DMS53 treated with DMSO at 0.1 percent for 48 hours (cell line): ENCODE data around the gene AMDHD2.
A peak's percentile ranks its signal among the peaks of the same experiment; 100 is the strongest.
"Not testable (repeated sequence)": the region's sequence is repeated elsewhere in the genome, so short reads cannot be mapped to it uniquely, and the experiment has no call there.

Source experiments
- DNase-seq: peaks from one replicate; lab custom pipeline; 2025; ENCODE audit not compliant: unreplicated experiment; lab: John Stamatoyannopoulos, UW

The AMDHD2 gene

DNA sequence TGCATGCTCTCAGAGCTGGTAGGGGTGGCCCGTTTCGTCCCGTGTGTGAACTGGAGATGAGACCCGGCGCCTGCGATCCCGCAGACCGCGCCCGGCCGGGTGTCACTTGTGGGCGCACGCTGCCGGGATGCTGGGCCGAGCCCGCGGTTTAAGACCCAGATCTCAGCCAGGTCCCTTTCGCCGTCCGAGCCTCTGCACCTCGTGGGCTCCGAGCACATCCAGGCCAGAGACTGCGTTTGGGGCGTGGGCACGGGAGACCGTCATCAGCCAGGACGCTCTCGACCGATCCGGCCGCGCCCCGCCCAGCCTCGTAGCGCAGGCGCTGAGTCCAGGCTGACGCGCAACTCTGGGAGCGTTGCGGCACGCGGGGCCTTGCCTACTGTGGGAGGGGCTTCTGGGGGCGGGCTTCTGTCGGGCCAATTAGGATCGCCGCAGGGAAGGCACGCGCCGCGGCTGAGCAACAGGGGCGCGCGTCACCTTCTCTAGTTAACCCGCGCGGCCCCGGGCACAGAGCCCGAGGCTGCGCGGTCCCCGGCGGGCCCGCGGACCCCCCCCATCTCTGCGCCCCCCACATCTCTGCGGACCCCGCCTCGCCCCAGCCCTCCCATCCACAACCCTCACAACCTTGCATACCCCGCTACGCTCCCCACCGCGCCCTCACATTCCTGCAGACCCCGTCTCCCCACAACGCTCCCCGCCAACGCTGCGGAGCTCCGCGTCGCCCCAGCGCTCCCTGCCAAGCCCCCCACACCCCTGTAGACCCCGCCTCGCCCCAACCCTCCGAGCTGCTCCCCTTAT lies 11.7 kb downstream of the AMDHD2 start:
- DNase-seq = peak; percentile 87

DNA sequence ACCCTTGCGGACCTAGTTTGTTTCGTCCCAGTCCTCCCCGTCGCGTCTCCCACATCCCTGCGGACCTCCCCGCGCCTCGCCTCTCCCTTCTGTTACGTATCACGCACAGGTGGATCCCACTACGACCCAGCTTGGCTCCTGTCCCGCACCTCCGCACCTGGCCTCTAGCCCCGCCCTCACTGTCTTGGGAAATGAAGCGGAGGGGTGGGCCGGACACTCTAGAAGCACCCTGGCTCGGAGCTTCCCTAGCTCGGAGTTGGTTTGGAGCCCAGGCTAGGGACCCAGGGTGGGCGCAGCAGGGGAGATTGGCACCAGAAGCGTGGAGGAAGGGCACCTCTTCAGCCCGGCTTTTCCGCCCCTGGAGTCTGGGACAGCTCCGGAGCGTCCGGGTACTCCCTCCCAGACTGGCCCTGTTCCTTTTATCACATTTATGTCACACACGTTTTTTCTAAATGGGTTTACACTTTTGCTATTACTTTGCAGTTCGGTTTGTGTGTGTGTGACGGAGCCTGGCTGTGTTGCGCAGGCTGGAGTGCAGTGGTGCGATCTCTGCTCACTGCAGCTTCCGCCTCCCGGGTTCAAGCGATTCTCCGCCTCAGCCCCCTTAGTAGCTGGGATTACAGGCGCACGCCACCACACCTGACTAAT lies 12.4 kb downstream of the AMDHD2 start:
- DNase-seq = peak; percentile 44

GRCh38 chr16:2533142-2533755 lies 13.1 kb downstream of the AMDHD2 start:
- DNase-seq = not testable (repeated sequence)

DNA sequence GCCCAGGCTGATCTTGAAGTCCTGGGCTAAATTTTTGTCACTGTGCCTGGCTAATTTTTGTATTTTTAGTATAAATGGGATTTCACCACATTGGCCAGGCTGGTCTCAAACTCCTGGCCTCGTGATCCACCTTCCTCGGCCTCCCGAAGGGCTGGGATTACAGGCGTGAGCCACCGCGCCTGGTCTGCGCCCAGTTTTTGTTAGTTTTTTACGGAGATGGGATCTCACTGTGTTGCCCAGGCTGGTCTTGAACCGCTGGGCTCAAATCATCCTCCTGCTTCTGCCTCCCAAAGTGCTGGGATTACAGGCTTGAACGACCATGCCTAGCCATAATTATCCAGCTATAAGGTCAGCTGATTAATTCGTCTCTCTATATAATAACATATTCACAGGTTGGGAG lies 13.7 kb downstream of the AMDHD2 start:
- no peak for DNase-seq

- DNase-seq = not testable (repeated sequence)
Measured at GRCh38 chr16:2534335-2534734, 14.2 kb downstream of the AMDHD2 start.

- DNase-seq = no peak
Measured at GRCh38 chr16:2535625-2536013, 15.4 kb downstream of the AMDHD2 start.

GRCh38 chr16:2537451-2538379 lies 17.5 kb downstream of the AMDHD2 start, which contains the start of gene PDPK1:
Gene PDPK1 (plus strand): TSS chr16:2538021. CDS start chr16:2538113, 92 bp downstream.
- DNase-seq = peak; percentile 66

GRCh38 chr16:2539192-2539844 lies 19.1 kb downstream of the AMDHD2 start:
- not testable (repeated sequence) for DNase-seq

DNA sequence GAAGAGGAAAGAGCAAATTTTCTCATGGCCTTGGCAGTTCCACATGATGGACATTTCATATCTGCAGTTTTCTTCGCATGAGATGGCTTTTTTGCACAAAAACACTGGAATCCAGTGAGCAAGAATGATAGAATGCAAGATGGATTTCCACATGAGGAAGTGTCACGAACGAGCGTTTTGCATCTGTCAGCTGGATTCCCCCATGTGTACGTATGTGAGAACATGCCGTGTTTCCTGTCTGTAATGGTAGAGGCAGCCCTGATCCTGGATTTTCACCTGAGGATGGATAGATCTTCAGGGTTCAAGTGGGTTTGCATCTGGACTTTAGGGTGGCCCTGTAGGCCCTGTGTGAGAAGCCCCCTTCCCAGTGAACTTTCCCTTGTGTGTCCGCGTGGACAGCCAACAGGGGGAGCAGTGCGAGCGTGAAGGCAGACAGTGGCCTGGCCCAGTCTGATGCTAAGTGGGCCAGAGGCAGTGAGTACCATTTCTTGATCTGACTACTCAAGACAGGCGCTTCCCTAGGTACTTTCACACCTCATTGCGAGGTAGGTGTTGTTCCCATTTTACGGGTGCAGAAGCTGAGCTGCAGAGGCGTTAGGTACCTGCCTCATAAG lies 19.8 kb downstream of the AMDHD2 start:
- not testable (repeated sequence) for DNase-seq

- not testable (repeated sequence) for DNase-seq
Measured at GRCh38 chr16:2540912-2541311, 20.7 kb downstream of the AMDHD2 start.

DNA sequence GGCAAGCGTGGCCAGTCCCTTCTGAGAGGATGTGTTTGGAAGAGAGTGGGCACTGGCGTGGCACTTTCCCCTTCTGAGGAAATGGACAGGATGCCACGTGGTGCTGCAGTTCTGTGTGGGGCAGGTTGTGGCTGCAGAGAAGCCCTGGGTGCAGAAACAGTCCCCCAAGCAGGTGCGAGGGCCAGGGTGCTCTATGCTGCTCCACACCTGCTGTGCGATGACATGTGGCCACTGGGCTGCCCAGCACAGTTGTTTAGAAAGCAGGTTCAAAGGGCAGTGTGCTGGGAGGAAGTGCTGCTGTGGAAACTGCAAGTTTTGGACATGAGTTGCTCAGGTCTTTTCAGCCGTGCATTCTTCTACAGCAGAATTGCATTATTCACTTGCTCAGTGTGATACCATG lies 21.2 kb downstream of the AMDHD2 start:
- not testable (repeated sequence) for DNase-seq

GRCh38 chr16:2543771-2544170 lies 23.6 kb downstream of the AMDHD2 start:
- not testable (repeated sequence) for DNase-seq

DNA sequence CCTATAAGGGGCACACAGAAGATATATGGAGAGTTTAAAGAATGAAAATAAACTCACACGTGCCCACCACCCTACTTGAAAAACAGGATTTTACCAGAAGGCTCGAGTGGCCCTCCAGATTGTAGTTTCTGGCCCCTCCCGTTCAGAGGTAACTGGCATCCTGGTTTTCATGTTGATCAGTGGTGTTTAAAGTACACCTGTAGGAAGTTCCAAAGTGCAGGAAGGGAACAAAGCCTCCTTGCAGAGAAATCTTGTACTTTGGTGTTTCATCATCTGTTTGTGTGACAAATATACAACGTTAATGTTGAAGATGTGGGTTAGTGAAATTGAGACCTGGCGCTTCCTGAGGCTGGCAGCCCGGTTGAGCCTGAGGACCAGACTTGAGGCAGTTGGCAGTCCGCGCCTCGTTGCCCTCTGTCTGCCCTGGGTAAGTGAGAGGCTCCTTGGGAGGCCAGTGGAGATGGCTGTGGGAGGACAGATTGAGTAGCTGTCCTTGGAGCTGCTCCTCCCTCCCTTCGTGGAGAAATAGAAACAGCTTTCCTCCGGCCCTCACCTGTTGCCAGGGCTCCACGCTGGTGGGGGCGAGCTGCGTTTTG lies 30.2 kb downstream of the AMDHD2 start:
- DNase-seq = not testable (repeated sequence)

- DNase-seq = not testable (repeated sequence)
Measured at GRCh38 chr16:2551420-2551889, 31.3 kb downstream of the AMDHD2 start.

GRCh38 chr16:2554709-2555425 lies 34.7 kb downstream of the AMDHD2 start:
- not testable (repeated sequence) for DNase-seq

DNA sequence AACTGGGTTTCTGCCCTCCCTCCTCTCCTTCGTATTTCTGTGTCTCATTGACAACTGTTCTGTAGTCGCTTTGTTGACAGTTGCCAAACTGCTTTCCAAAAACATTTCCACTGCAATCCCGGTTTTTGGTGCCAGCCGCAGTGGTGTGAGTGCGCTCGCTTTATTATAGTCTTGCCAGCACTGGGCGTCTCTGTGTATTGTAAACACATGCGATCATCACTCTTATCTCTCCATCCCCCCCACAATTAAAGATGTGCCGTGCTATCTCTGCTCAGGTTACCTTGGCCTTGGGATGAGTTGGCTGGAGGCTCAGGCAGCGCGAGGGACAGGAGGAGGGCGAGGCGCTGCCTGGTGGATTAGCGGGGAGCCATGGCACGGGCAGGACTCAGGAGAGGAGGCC lies 37.0 kb downstream of the AMDHD2 start:
- not testable (repeated sequence) for DNase-seq

DNA sequence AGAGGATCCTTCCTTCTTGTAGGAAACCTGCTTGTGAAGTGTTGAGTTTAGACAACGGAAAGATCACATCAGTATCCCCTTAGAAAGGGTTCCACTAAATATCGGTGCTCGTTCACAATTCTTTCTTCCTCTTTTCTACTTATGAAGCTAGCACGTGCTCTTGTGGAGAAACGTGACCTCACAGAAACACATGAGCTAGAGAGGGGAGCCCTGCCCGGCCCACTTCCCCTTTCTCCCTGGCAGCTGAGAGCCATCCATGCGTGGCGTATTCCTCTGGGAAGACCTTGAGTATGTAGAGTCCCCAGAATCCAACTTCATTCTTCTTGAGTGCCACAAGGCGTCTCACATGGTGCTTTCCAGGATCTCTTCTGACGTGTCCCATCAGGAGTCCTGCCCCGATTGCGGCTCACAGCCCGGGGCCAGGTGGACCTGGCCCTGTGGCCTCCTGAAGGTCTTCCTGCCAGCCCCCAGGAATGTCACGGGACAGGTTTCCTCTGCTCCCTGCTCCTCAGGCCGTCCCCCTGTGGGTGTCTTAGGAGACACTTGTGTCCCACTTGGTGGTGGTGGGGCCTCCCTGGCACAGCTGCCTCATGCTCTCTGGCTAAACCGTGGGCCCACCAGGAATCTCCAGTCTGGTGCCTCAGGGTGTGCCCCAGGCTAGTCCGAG lies 40.1 kb downstream of the AMDHD2 start:
- not testable (repeated sequence) for DNase-seq

DNA sequence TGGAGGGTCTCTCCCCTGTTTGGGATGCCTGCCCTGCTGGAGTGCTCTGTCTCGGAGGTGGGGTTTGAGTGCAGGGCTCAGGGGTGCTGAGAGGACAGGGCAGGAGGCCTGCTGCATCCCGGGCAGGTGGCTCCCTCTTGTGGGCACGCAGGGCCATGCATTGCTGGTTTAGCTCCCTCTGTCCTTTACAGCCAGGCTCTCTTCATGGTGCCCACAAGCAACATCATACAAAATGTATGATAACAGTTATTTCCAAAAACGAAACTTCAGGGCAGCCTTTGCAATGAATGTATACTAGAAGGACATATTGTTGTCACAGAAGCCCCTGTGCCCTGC lies 40.6 kb downstream of the AMDHD2 start:
- not testable (repeated sequence) for DNase-seq
